T follicular helper cell (primary cell): ENCODE data around the gene TDRKH.

Experiments used
- DNase-seq: peaks from one replicate; pipeline ENCODE4 v3.0.0-alpha.2; 2020; ENCODE audit warnings: low read depth

The TDRKH gene

GRCh38 chr1:151823175-151823574, 32.9 kb upstream of the TDRKH start:
- no peak for DNase-seq

- DNase-seq, result no peak
Observed at GRCh38 chr1:151822404-151822803, 32.1 kb upstream of the TDRKH start.

- no peak for DNase-seq
Observed at GRCh38 chr1:151820940-151821339, 30.6 kb upstream of the TDRKH start.

GRCh38 chr1:151819976-151820623, 29.8 kb upstream of the TDRKH start:
- DNase-seq, result no peak

- no peak for DNase-seq
Observed at GRCh38 chr1:151819227-151819835, 29.0 kb upstream of the TDRKH start.

- no peak for DNase-seq
Observed at GRCh38 chr1:151817353-151817730, 27.0 kb upstream of the TDRKH start.

GRCh38 chr1:151816548-151817352, 26.4 kb upstream of the TDRKH start:
- DNase-seq, result no peak

- DNase-seq, result no peak
Observed at GRCh38 chr1:151815716-151816327, 25.5 kb upstream of the TDRKH start.

- DNase-seq, result no peak
Observed at GRCh38 chr1:151814971-151815545, 24.8 kb upstream of the TDRKH start.

- no peak for DNase-seq
Observed at GRCh38 chr1:151814426-151814825, 24.1 kb upstream of the TDRKH start.

GRCh38 chr1:151813271-151813977, 23.1 kb upstream of the TDRKH start:
- no peak for DNase-seq

GRCh38 chr1:151811181-151811580, 20.9 kb upstream of the TDRKH start:
- DNase-seq, result no peak

GRCh38 chr1:151809985-151810556, 19.8 kb upstream of the TDRKH start:
- DNase-seq, result no peak

- no peak for DNase-seq
Observed at GRCh38 chr1:151809290-151809984, 19.1 kb upstream of the TDRKH start.

GRCh38 chr1:151807766-151808165, 17.5 kb upstream of the TDRKH start:
- DNase-seq, result no peak

GRCh38 chr1:151807131-151807530, 16.8 kb upstream of the TDRKH start:
- no peak for DNase-seq

GRCh38 chr1:151806170-151806569, 15.9 kb upstream of the TDRKH start:
- DNase-seq, result no peak

GRCh38 chr1:151805066-151805820, 14.9 kb upstream of the TDRKH start, which contains the start of gene LINGO4:
Gene LINGO4, minus strand, starts transcription at chr1:151805419. Its CDS starts 2,715 bp downstream, at chr1:151802704.
- DNase-seq, result no peak

GRCh38 chr1:151803915-151804314, 13.6 kb upstream of the TDRKH start:
- no peak for DNase-seq

GRCh38 chr1:151803164-151803563, 12.9 kb upstream of the TDRKH start:
- DNase-seq, result no peak
